ENCODE measurements around the gene SCG2.

SCG2 gene, protein sequence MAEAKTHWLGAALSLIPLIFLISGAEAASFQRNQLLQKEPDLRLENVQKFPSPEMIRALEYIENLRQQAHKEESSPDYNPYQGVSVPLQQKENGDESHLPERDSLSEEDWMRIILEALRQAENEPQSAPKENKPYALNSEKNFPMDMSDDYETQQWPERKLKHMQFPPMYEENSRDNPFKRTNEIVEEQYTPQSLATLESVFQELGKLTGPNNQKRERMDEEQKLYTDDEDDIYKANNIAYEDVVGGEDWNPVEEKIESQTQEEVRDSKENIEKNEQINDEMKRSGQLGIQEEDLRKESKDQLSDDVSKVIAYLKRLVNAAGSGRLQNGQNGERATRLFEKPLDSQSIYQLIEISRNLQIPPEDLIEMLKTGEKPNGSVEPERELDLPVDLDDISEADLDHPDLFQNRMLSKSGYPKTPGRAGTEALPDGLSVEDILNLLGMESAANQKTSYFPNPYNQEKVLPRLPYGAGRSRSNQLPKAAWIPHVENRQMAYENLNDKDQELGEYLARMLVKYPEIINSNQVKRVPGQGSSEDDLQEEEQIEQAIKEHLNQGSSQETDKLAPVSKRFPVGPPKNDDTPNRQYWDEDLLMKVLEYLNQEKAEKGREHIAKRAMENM

DNA sequence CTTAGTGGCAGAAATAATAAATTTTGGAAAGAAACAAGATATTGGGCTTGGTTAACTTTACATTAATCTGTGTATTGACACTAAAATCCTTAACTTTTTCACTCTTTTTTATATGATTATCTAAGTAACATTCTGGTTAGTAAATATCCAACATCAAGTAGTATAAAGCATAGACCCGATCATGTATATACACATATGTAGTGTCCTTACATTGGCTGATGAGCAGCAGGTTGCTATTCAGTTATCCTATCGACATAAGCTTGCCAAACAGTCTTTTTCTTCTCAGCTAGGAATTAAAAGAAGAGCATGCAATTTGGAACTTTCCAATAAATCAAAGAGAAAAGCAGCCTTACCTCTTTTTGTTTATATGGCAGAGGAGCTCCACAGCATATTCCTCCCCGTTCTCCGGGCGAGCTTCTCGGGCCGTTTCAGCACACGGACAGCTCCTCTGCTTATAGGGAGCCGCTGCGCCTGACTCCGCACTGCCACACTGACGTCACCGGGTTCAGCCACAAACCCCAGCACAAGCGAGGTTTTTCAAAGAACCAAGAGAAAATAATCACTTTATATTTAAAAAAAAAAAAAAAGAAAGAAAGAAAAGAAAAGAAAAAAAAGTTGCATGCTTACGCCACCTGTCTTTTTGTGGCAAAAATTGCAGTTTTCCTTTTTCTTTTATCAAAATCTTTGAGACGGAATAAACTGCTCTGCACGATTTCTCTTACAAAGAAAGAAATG lies at the start of gene SCG2:
Gene SCG2, minus strand, starts transcription at position 430 of the 735 bp plus-strand sequence. CDS start 3,079 bp downstream, outside the sequence.
- no peak for DNase-seq

DNA sequence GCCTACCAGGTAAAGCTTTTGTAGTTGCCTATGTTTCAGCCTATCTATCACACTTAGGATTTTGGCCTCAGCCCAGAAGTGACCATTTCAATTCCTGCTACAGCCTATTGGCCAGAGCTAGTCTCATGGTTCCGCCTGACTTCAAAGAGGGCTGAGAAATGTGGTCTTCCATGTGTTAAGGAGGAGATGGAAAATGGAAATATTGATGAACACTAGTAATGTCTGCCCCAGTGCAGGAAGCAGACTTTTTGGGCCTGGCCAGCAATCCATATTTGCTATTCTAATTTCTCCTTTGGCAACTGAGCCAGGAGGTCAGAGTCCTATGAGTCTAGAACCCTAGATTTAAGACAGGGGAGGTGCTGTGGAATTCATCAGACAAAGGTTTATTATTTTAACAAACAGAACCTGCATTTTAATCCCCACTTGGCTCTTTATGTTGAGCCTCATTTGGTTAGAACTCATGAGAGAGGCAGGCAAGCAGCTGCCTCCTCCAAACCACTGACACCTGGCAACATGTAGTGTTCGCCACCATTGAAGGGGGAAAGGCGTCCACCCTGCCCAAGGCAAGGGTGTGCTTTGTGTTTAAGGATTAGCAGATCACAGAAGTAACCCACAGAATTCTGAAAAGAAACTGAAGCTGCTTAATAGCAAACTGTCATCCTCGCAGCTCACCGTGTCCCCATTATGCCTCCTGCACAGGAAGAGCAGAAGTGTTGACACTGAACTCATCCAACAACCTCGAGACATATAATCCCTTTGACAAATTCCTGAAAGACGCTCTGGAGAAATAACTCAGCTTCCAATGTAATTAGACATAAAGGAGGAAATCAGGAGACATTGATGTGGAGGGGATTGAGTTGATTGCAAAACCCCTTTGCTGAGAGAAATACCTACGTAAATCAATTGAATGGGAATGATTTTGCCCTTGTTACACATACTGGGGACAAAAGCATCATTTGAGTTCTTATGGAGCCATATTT lies 47.7 kb upstream of the SCG2 start:
- no peak for DNase-seq

DNA sequence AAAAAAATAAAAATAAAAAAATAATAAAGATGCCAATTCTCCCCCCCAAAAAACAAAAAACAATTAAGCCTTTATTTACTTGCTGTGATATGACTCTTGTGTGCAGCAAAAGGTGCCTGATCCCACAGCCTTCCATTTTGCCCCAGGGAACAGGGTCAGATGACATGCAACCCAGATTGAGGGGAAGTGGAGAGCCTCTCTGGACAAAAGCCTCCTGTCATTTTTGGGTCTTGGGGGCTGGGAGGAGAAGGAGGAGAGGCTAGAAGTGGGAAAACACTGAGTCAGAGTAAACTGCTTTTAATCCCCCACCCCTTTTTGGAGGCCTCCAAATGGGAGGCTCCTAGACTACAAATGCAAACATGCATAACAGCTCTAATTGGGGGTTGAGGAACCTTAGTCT lies 46.6 kb upstream of the SCG2 start:
- no peak for DNase-seq

DNA sequence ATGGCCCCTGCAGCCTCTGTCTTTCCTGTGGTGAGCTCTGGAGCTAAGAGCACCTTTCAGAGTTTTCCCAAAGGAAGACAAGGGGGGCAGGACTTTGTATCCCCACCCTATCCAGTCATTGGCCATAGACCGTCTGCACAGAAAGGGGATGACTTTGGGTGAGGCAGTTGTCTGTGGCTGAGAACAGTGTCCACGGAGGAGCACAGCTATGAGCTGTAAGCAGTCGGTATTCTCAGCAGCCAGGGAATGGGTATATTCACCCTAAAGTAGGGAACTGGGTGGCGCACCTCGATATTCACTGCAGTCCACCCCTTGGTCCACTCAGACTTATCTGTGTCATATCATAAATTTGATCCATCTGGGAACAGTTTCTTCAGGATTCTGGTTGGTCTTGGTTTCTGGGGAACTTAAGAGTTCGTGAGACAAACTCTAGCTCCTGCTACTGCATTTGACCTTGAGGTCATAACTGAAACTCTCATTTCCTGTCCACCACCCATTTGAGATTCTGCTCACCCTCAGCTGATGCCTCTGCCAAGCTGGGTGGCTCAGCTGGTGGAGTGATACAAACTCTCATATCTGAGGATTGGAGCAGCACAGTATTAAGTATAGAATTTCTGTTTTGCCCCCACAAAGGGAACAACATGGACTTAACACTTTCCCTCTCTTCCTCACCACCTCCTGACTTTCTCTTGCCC lies 45.2 kb upstream of the SCG2 start:
- no peak for DNase-seq

DNA sequence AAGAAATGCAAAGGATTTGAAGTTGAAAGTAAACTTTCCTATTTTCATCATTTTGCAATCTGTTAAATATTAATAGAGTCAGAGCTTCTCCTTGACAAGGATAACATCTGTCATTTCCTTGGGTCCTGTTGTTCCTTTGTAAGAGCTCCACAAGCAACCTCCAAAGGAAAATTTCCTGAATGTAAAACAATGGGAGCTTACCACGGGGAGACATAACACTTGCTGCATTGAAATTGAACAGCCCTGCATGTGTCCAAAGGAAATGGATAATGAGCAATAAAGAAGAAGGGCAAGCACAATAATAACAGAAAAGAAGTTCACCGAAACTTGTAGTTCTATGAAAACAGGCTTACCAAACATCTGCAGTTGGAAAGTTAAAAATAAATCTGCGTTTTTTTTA lies 42.0 kb upstream of the SCG2 start:
- no peak for DNase-seq

- DNase-seq, result no peak
Observed at GRCh38 chr2:223643309-223643708, 41.1 kb upstream of the SCG2 start.

DNA sequence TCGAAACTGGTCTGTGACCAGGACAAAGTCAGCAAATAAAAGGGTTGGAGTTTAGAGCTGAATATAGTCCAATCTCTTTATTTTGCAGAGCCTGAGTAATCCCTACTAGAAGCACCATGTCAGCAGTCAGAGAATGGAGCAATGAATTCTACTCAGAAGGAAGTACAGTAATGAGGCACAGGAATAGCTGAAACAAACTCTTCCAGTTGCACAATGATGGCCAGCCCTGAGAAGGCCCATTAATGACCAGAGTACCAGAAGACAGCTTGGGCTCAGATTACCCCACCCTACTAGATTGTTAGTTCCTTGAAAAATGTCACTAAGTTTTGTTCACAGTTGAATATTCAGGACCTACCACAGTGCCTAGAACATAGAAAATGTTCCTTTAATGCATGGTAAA lies 40.3 kb upstream of the SCG2 start:
- no peak for DNase-seq

GRCh38 chr2:223641082-223641481 lies 38.9 kb upstream of the SCG2 start:
- DNase-seq, result no peak

- no peak for DNase-seq
Observed at GRCh38 chr2:223635080-223635479, 32.9 kb upstream of the SCG2 start.

DNA sequence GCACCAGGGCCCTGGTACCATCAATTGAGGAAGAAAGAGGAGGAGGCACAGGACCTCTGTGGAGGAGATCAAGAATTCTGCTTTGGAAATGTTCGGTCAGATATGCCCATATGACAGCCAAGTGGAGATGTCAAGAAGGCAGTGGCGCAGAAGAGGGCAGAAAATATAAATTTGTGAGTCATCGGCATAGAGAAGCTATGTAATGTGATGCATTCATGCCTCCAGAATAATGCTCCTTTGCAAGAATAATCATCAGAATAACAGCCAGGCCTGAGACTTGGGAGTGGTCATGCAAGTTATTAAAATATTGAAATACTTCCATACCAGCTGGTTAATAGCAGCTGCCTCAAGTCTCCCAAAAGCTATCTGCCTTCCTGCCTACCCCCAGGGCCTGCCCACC lies 32.1 kb upstream of the SCG2 start:
- DNase-seq, result no peak

GRCh38 chr2:223633656-223634055 lies 31.5 kb upstream of the SCG2 start:
- DNase-seq, result no peak

GRCh38 chr2:223632826-223633225 lies 30.7 kb upstream of the SCG2 start:
- no peak for DNase-seq

- no peak for DNase-seq
Observed at GRCh38 chr2:223626716-223627115, 24.6 kb upstream of the SCG2 start.

DNA sequence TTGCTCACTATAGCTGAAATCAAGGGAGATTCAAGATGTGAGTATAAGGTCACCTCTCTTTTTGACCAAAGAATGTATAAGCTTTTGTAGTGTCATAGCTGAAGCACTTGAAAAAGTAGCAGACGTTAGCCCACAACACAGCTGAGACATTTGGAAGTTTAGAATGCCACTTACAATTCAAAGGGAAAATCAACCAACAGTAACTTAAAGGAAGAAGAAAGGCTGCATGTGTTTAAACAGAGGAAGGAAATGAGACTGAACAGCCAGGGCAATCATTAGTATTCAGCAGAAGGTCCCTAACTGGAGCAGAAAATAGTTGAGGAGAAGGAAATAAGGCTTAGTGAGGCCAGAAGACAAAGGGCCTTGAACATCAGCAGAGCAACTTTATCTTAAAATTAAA lies 23.5 kb upstream of the SCG2 start:
- no peak for DNase-seq

DNA sequence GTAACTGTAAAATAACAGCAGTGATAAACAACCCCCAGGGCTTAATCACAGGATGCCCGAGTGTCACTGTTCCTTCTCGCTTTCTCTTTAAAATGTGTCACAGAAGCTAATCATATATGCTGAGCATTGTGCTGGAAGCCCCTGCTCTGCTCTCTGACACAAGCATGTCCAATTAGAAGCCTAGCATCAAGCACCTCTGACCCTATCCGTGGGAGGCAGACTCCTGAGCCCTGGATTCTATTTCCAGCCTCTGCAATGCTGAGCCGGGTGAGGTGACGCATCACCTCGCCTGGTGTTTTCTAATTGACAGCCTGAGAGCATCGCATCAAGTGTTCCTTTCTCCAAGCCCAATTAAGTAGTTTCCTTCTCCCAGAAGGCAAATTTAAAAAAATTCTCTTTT lies 19.7 kb upstream of the SCG2 start:
- DNase-seq, result no peak

GRCh38 chr2:223619486-223620129 lies 17.4 kb upstream of the SCG2 start:
- no peak for DNase-seq

DNA sequence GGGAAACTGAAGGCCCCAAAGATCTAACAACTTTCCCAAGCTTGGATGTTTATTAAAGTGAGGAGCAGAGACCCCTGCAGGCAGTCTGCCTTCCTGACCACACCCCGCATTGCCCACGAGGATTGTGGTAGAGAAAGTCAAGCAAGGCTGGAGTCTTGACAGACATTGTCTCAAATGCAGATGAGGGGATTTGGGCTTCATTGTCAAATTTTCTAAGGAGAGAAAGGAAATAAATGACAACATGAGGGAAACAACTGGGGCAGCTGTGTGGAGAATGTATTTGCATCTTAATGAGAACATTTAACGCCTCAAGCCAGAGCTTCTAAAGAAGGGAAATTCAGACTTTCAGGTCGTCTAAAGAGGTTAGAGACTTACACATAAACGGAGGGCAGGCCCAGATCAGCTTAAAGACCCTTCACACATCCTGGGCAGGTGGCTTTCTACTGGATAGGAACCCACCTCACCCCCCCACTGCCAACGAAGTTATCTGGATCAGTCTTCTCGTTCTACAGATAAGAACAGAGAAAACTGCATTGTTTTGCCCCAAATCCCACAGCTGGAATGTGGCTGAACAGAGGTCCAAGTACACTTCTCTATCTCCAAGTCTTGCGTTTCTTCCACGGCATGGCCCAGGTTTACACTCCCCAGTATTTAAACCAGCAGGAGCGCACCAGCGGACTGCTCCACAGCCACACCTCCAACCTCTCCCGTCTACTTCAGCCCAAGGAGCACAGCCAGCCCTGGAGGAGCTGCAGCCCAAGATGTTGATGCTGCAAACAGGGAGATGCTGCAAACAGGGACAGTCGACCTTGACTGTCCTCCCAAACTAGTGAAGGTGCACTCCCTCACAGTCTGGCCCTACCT lies 16.2 kb upstream of the SCG2 start:
- DNase-seq, result no peak

GRCh38 chr2:223614534-223614933 lies 12.4 kb upstream of the SCG2 start:
- no peak for DNase-seq

- DNase-seq, result no peak
Observed at GRCh38 chr2:223613017-223613950, 11.1 kb upstream of the SCG2 start.

All from KG1 (cell line).